GM18498 (cell line): ENCODE results near the gene FSTL5.

Experiments used
- ATAC-seq: cut with Tn5 transposase; IDR thresholded peaks from one replicate; pipeline ENCODE4 v1.9.1; 2021; ENCODE audit warnings: mild to moderate bottlenecking, moderate library complexity; ENCODE audit not compliant: unreplicated experiment

Gene FSTL5

GRCh38 chr4:161486461-161486860, 677.3 kb downstream of the FSTL5 start:
- no peak for ATAC-seq

GRCh38 chr4:161466316-161466715, 697.5 kb downstream of the FSTL5 start:
- no peak for ATAC-seq

- ATAC-seq: no peak
Observed at GRCh38 chr4:161463436-161463835, 700.4 kb downstream of the FSTL5 start.

GRCh38 chr4:161457906-161458305, 705.9 kb downstream of the FSTL5 start:
- ATAC-seq: no peak

- no peak for ATAC-seq
Observed at GRCh38 chr4:161457311-161457710, 706.5 kb downstream of the FSTL5 start.

GRCh38 chr4:161454860-161455259, 708.9 kb downstream of the FSTL5 start:
- ATAC-seq: no peak

GRCh38 chr4:161448550-161449180, 715.1 kb downstream of the FSTL5 start:
- ATAC-seq: no peak

GRCh38 chr4:161444626-161445025, 719.2 kb downstream of the FSTL5 start:
- no peak for ATAC-seq

- no peak for ATAC-seq
Observed at GRCh38 chr4:161442921-161443320, 720.9 kb downstream of the FSTL5 start.

GRCh38 chr4:161438096-161438495, 725.7 kb downstream of the FSTL5 start:
- ATAC-seq: no peak

- no peak for ATAC-seq
Observed at GRCh38 chr4:161428180-161428965, 735.4 kb downstream of the FSTL5 start.

GRCh38 chr4:161419822-161420221, 744.0 kb downstream of the FSTL5 start:
- no peak for ATAC-seq

- ATAC-seq: no peak
Observed at GRCh38 chr4:161411901-161412300, 751.9 kb downstream of the FSTL5 start.

GRCh38 chr4:161404346-161405110, 759.3 kb downstream of the FSTL5 start:
- no peak for ATAC-seq

- no peak for ATAC-seq
Observed at GRCh38 chr4:161403781-161404180, 760.0 kb downstream of the FSTL5 start.

GRCh38 chr4:161393602-161394001, 770.2 kb downstream of the FSTL5 start:
- ATAC-seq: no peak

GRCh38 chr4:161382655-161383054, 781.1 kb downstream of the FSTL5 start:
- ATAC-seq: no peak

- no peak for ATAC-seq
Observed at GRCh38 chr4:161376275-161376674, 787.5 kb downstream of the FSTL5 start.

GRCh38 chr4:161364681-161365080, 799.1 kb downstream of the FSTL5 start:
- no peak for ATAC-seq

GRCh38 chr4:161360982-161361381, 802.8 kb downstream of the FSTL5 start:
- no peak for ATAC-seq

- ATAC-seq: no peak
Observed at GRCh38 chr4:161359491-161359890, 804.3 kb downstream of the FSTL5 start.

- no peak for ATAC-seq
Observed at GRCh38 chr4:161356351-161356750, 807.4 kb downstream of the FSTL5 start.
